Measurements from ENCODE around the gene CD151. TPM values are rescaled to one million over a fixed set of nuclear protein-coding genes. Genes with fewer than 3 reads are reported as not detected.
A peak's percentile ranks its signal among the peaks of the same experiment; 100 is the strongest.

CD151 gene
- total and polyA plus RNA-seq, 5 experiments from 2014 or later: 9.4 to 24.3 (median 11.2) TPM

DNA sequence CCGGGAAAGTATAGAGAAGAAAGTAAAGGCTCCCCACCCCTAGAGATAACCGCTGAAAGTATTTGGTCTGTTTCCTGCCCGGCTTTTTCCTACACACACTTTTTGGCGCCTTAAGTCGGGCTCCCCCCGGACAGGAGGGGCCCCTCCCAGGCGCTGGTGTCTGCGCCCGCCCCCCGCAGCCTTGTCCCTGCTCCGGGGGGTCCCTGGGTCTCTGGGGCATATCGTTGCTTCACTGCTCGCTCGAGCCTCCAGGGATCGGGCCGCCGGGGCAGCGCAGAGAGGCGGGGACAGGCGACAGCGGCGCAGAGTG lies 6.0 kb upstream of the CD151 start:
- H3K4me3 Mint-ChIP-seq: peak overlapping the region; percentile 61 to 81 (median 70)
- peaks cover 0 to 40% (median 14%) of the 10 kb centered on the region in 5 donors for H3K27me3 Mint-ChIP-seq
- H3K9me3 Mint-ChIP-seq: no peaks in the 10 kb centered on the region
- no peak overlapping the region for H3K27ac Mint-ChIP-seq
- DNase-seq (no peak), ATAC-seq (peak; percentile 7 to 17)
- H3K36me3 Mint-ChIP-seq: peaks cover 0 to 31% (median 12%) of the 10 kb centered on the region in 3 donors
- H3K4me1 Mint-ChIP-seq: peaks cover 7 to 52% (median 39%) of the 10 kb centered on the region in 4 donors
- POLR2A ChIA-PET: interaction anchor here (0.8 to 3.0 kb wide), 3 partner anchors 14 to 26 kb away, joined by 3 to 10 read pairs (median 4); no protein-coding TSS in a partner anchor

DNA sequence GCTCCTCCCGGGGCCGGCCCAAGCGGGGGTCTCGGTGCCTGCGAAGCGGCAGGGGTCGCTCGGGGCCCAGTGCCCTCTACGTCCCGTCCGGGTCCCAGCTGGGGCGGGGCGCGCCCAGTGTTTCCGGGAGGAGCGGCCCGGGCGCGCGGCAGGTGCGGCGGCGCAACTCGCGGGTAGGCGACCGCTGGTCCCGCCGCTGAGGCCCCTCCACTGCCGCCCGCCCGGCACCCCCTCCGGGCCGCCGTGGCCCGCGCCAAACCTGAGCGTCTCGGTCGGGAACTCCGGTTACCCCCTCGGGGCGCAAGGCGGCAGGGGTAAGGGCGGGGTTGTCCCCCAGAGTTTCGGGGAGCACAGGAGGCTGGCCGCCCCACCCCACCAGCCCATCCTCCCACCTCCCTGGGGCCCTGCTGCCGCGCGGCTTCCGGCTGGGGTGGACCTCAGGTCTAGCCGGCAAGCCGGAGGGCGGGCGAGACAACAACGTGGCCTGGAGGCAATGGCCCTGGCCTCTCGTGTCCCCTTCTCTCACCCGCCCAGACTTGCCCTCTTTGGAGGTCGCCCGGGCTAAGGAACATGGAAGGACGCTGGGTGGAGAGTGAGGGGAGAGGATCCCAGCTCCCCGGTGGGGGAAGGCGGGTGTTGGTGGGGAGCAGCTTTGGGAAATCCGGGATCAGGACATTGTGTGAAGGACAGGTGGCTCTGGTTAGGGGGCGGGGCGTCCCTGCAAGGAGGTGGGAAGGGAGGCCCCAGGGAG lies 5.4 kb upstream of the CD151 start:
- no peak for DNase-seq
- H3K4me3 Mint-ChIP-seq: peak overlapping the region; percentile 20 to 86 (median 69)
- peak overlapping the region in 1 of 10 donors; percentile 74 for H3K27ac Mint-ChIP-seq
- H3K27me3 Mint-ChIP-seq: peaks cover 0 to 40% (median 14%) of the 10 kb centered on the region in 5 donors
- H3K36me3 Mint-ChIP-seq: peaks cover 0 to 28% (median 11%) of the 10 kb centered on the region in 3 donors
- ATAC-seq: peak; percentile 4 to 15
- H3K4me1 Mint-ChIP-seq: peaks cover 6 to 52% (median 36%) of the 10 kb centered on the region in 4 donors
- POLR2A ChIA-PET: interaction anchor here (6.2 to 12.0 kb wide), 2 partner anchors 7 to 15 kb away, joined by 51 to 127 read pairs; partner anchors contain the start of genes PNPLA2, POLR2L and TSPAN4
- no peaks in the 10 kb centered on the region for H3K9me3 Mint-ChIP-seq

DNA sequence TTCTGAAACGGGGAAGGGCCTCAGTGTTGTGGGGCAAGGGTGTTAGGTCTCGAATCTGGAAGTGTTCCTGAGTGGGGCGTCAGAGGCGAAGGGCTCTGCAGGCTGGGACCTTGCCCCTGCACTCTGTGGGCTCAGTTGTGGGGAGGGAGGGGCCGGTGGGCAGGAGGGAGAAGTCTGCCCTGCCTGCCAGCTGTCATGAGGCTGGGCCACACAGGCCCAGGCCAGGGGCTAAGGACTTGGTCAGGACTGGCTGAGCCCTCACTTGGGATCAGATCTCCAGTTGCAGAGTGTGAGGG lies 4.9 kb upstream of the CD151 start, which contains the start of gene CRACR2B:
TSS of gene CRACR2B (plus strand) at position 23 of the 296 bp plus-strand sequence. CDS start 689 bp downstream, outside the sequence.
- Mint-ChIP-seq H3K36me3 (peaks cover 0 to 23% (median 8%) of the 10 kb centered on the region in 3 donors), H3K4me3 (peak within 1 kb of the TSS; percentile 64 to 86 (median 76)), H3K27ac (peak within 1 kb of the TSS in 2 of 10 donors; percentile 27 to 74), H3K4me1 (peaks cover 6 to 50% (median 36%) of the 10 kb centered on the region in 4 donors), H3K27me3 (peaks cover 0 to 40% (median 14%) of the 10 kb centered on the region in 5 donors), H3K9me3 (no peaks in the 10 kb centered on the region)
- POLR2A ChIA-PET: interaction anchor here (6.2 to 12.0 kb wide), 2 partner anchors 7 to 14 kb away, joined by 51 to 127 read pairs; partner anchors contain the start of genes PNPLA2, POLR2L and TSPAN4
- ATAC-seq (no peak), DNase-seq (no peak)

DNA sequence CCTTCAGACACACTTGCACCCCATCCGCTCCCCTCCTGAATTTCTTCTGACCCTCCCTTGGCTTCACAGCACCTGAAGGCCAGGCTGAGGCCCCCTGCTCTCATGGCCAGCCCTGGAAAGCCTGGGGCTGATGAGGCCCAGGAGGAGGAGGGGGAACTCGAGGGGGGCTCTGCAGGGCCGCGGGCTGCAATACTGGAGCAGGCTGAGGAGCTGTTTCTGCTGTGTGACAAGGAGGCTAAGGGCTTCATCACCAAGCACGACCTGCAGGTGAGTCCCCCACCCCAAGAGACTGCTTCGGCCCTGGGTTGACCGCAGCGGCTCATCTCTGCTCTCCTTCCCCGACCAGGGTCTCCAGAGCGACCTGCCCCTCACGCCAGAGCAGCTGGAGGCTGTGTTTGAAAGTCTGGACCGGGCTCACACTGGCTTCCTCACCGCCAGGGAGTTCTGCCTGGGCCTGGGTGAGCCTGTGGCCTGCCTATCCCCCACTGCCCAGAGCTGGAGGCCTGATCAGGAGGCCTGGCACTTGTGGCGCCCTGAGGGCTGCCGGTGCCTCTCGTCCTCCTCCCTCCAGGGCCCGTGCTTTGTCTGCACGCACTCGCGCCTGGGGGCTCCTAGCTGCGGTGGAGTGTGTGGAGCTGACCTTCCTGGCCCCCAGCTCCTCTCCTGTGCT lies 4.1 kb upstream of the CD151 start:
- Mint-ChIP-seq H3K4me1 (peaks cover 6 to 50% (median 36%) of the 10 kb centered on the region in 4 donors), H3K36me3 (peaks cover 0 to 16% (median 8%) of the 10 kb centered on the region in 3 donors), H3K27ac (peak overlapping the region in 1 of 10 donors; percentile 63), H3K9me3 (no peaks in the 10 kb centered on the region), H3K4me3 (peak overlapping the region in 9 of 10 donors; percentile 33 to 86 (median 67)), H3K27me3 (peaks cover 0 to 38% (median 14%) of the 10 kb centered on the region in 5 donors)
- POLR2A ChIA-PET: interaction anchor here (0.7 to 12.0 kb wide), 4 partner anchors 8 to 34 kb away, joined by 3 to 127 read pairs (median 29); partner anchors contain the start of genes PNPLA2, POLR2L and TSPAN4
- ATAC-seq (no peak), DNase-seq (no peak)

DNA sequence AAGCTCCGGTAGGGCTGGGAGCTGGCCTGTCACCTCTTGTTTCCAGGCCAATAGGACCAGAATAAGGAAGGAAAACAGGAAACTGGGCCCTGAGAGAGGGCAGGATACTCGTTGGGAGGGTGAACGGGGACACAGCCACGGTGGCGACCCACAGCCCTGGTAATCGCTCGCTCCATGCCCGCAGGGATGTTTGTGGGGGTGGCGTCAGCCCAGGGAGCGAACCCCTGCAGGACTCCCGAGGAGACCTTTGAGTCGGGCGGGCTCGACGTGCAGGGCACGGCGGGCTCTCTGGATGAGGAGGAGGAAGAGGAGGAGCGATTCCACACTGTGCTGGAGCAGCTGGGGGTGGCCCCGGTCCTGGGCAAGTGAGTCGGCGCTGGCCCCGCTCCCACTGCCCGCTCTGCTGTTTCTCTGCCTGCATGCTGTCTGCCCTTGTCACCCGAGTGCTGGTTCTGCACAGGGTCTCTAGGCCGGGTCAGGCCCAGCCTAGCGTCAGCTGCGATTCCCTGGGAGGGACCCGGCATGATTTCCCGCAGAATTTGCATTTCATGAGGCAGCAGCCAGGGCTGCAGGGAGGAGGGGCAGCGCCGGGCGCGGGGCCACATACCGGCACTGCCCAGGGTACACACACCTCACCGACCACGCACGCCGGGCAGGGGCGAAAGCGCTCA lies 3.4 kb upstream of the CD151 start:
- Mint-ChIP-seq H3K36me3 (peaks cover 0 to 10% (median 8%) of the 10 kb centered on the region in 3 donors), H3K4me3 (peak overlapping the region in 8 of 10 donors; percentile 6 to 77 (median 62)), H3K27ac (peak overlapping the region in 1 of 10 donors; percentile 63), H3K27me3 (peaks cover 0 to 38% (median 14%) of the 10 kb centered on the region in 5 donors), H3K9me3 (no peaks in the 10 kb centered on the region), H3K4me1 (peaks cover 8 to 50% (median 43%) of the 10 kb centered on the region in 4 donors)
- DNase-seq: no peak
- ATAC-seq: no peak
- POLR2A ChIA-PET: interaction anchor here (0.7 to 12.0 kb wide), 5 partner anchors 9 to 35 kb away, joined by 3 to 127 read pairs (median 7); partner anchors contain the start of genes PNPLA2, POLR2L and TSPAN4

DNA sequence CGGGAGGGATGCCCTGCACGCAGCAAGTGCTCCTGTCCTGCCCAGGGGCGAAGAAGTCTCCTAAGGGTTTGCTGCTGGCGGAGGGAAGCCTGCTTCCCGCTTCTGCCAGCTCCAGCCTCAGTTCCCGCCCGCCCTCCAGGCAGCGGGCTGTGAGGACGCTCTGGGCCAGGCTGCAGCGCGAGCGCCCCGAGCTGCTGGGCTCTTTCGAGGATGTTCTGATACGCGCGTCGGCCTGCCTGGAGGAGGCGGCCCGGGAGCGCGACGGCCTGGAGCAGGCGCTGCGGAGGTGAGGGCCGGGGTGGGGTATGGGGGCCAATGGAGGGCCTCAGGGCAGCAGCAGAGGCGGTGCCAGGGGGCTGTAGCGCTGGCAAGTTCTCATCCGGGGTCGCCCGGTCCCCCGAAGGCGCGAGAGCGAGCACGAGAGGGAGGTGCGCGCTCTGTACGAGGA lies 2.9 kb upstream of the CD151 start:
- peaks cover 8 to 50% (median 47%) of the 10 kb centered on the region in 4 donors for H3K4me1 Mint-ChIP-seq

DNA sequence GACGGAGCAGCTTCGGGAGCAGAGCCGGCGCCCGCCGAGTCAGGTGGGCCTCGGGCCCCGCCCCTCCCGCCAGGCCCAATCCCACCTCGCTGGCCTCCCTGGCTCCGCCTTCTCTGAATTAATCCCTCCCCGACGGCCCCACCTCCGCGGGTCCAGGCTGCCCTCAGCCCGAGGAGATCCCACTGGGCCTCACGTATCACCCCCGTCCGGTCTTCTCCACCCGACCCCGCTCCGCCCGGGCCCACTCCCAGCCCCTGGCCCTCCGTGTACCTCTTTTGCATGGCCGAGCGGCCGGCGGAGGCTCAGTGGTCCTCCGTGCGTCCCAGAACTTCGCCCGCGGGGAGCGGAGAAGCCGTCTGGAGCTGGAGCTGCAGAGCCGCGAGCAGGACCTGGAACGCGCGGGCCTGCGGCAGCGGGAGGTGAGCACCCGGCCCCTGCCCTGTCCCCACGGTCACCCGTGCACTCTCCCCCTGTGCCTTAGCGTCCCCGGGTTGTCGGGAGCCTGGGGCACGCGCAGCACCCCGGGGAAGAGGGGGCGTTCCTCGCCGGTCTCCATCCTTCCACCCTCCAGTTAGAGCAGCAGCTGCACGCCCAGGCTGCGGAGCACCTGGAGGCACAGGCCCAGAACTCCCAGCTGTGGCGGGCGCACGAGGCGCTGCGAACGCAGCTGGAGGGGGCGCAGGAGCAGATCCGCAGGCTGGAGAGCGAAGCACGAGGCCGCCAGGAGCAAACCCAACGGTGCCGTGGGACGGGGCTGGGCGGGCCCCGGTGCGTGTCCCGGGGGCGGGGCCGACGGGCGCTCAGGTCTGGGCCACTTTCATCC lies 2.2 kb upstream of the CD151 start:
- Mint-ChIP-seq H3K36me3 (peaks cover 0 to 1% (median 0%) of the 10 kb centered on the region in 3 donors), H3K4me1 (peaks cover 8 to 50% (median 47%) of the 10 kb centered on the region in 4 donors), H3K9me3 (no peaks in the 10 kb centered on the region), H3K27ac (no peak overlapping the region), H3K4me3 (peak overlapping the region; percentile 28 to 77 (median 64)), H3K27me3 (peaks cover 0 to 30% (median 14%) of the 10 kb centered on the region in 5 donors)
- POLR2A ChIA-PET: interaction anchor here (1.1 to 12.0 kb wide), 4 partner anchors 10 to 28 kb away, joined by 3 to 127 read pairs (median 27); partner anchors contain the start of genes PNPLA2, POLR2L and TSPAN4
- DNase-seq: peak in 9 of 10 donors; percentile 44 to 77 (median 59)
- ATAC-seq: peak; percentile 54 to 63

More for the DNA sequence above, 2.9 kb upstream of the CD151 start:
- POLR2A ChIA-PET: interaction anchor here (1.1 to 12.0 kb wide), 4 partner anchors 9 to 28 kb away, joined by 3 to 127 read pairs (median 27); partner anchors contain the start of genes PNPLA2, POLR2L and TSPAN4
- H3K36me3 Mint-ChIP-seq: peaks cover 0 to 8% (median 5%) of the 10 kb centered on the region in 3 donors
- no peak for DNase-seq
- H3K4me3 Mint-ChIP-seq: peak overlapping the region; percentile 28 to 77 (median 64)
- H3K9me3 Mint-ChIP-seq: no peaks in the 10 kb centered on the region
- peak; percentile 8 to 17 for ATAC-seq
- peaks cover 0 to 37% (median 14%) of the 10 kb centered on the region in 5 donors for H3K27me3 Mint-ChIP-seq
- no peak overlapping the region for H3K27ac Mint-ChIP-seq

DNA sequence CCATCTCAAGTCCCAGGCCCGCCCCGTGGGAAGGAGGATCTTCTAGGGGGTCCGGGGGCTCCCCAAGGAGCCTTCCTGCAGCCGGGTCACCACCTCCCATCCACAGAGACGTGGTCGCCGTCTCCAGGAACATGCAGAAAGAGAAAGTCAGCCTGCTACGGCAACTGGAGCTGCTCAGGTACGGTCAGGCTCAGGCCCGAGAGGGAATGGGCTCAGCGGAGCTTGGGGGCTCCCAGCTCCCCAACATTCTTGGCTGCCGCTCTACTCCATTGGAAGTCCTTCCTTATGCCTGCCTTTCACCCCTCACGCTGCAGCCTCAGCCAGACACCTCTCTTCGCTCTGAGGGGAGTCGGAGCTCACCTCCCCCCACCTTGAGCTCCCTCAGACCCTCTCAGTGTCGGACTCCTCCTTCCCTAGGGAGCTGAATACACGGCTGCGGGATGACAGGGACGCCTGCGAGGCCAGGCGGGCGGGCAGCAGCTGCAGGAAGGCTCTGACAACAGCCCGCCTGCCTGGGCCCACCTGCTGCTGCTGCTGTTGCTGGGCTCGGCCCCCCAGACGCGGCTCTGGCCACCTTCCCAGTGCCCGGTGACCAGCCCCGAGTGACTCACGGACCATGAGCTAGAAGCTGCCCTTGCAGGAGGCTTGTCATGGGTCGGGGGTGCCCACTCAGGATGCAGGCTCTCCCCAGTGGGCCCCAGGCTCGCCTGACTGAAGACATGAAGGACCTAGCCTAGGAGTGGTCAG lies 1.5 kb upstream of the CD151 start:
- ATAC-seq (no peak), DNase-seq (no peak)
- POLR2A ChIA-PET: interaction anchor here (0.8 to 12.0 kb wide), 5 partner anchors 11 to 26 kb away, joined by 3 to 127 read pairs (median 6); partner anchors contain the start of genes PIDD1, PNPLA2, POLR2L and RPLP2
- no peaks in the 10 kb centered on the region for H3K9me3 Mint-ChIP-seq
- peak overlapping the region in 2 of 10 donors; percentile 22 to 34 for H3K27ac Mint-ChIP-seq
- peaks cover 0 to 30% (median 14%) of the 10 kb centered on the region in 5 donors for H3K27me3 Mint-ChIP-seq
- no peaks in the 10 kb centered on the region for H3K36me3 Mint-ChIP-seq
- H3K4me3 Mint-ChIP-seq: peak overlapping the region in 9 of 10 donors; percentile 18 to 83 (median 62)
- H3K4me1 Mint-ChIP-seq: peaks cover 8 to 50% (median 46%) of the 10 kb centered on the region in 4 donors

DNA sequence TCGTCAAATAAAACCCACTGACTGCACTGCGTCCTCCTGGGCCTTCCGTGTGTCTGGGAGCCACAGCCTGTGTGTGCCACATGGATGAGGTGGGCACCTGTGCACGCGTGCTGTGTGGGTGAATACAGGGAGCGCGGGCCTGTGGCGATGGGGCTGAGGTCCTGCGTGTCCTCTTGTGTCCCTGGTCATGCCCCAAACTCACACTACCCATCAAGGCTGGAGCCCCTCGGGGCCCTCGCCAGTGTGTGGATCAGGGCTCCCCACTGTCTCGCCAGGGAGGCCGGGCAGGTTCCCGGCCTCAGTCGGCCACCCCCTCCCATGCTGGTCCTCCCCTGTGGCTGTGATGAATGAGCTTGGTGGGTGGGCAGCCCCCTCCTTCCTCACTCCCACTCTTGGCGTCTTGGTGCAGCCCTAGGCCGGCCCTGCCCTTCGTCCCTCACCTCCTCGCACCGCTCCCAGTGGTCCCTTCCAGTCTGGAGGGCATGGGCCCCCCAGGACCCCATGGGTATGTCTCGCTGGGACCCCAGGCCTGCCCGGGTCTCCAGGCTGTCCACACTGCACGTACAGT lies 707 bp upstream of the CD151 start:
- POLR2A ChIA-PET: interaction anchor here (0.8 to 12.0 kb wide), 5 partner anchors 10 to 42 kb away, joined by 3 to 127 read pairs (median 6); partner anchors contain the start of genes CEND1, PIDD1, PNPLA2 and POLR2L
- H3K4me3 Mint-ChIP-seq: peak overlapping the region; percentile 18 to 83 (median 61)
- H3K27ac Mint-ChIP-seq: peak overlapping the region in 2 of 10 donors; percentile 24 to 25
- no peaks in the 10 kb centered on the region for H3K36me3 Mint-ChIP-seq
- no peak for DNase-seq
- H3K27me3 Mint-ChIP-seq: peaks cover 0 to 26% (median 14%) of the 10 kb centered on the region in 5 donors
- peaks cover 8 to 50% (median 42%) of the 10 kb centered on the region in 4 donors for H3K4me1 Mint-ChIP-seq
- ATAC-seq: no peak
- H3K9me3 Mint-ChIP-seq: no peaks in the 10 kb centered on the region

All from naive thymus-derived CD8-positive, alpha-beta T cell (primary cell).